Activated CD4-positive, alpha-beta T cell treated with anti-CD3 and anti-CD28 coated beads for 36 hours (primary cell): ENCODE data around the gene DNAJC4. TPM values are rescaled to one million over a fixed set of nuclear protein-coding genes. Genes with fewer than 3 reads are reported as not detected.

ENCODE experiments used
- ATAC-seq: fragments of 200-7000 bp; cut with Tn5 transposase; one replicate; pipeline ENCODE4 v1.10.0; 2021; ENCODE audit warnings: mild to moderate bottlenecking, moderate library complexity
- CTCF ChIA-PET: fragments of 350-600 bp; sonication (Branson Sonifier 250); formaldehyde crosslinking; loops from one replicate; lab custom pipeline; 2021; ENCODE audit warnings: antibody characterized with exemption; lab: Charles Lee
- POLR2A ChIA-PET: fragments of 350-600 bp; sonication (Branson Sonifier 250); formaldehyde crosslinking; loops from one replicate; lab custom pipeline; 2021; ENCODE audit warnings: antibody characterized with exemption, inconsistent platforms; lab: Charles Lee
- DNase-seq: peaks from one replicate; pipeline ENCODE4 v3.0.0-alpha.2; 2020
- H3K27ac Mint-ChIP-seq: one replicate; pipeline ENCODE4 v1.8.0; 2021; ENCODE audit warnings: mixed read lengths
- H3K27me3 Mint-ChIP-seq: one replicate; pipeline ENCODE4 v1.8.0; 2021; ENCODE audit warnings: mixed read lengths
- H3K36me3 Mint-ChIP-seq: one replicate; pipeline ENCODE4 v1.8.0; 2021; ENCODE audit warnings: low read depth, mixed read lengths
- H3K4me1 Mint-ChIP-seq: one replicate; pipeline ENCODE4 v1.8.0; 2021; ENCODE audit warnings: mixed read lengths
- H3K4me3 Mint-ChIP-seq: one replicate; pipeline ENCODE4 v1.8.0; 2021; ENCODE audit warnings: mild to moderate bottlenecking, moderate library complexity, mixed read lengths
- H3K9me3 Mint-ChIP-seq: one replicate; pipeline ENCODE4 v1.8.0; 2021; ENCODE audit warnings: low read depth, mixed read lengths
- intact Hi-C, 2 experiments: fragments of 100-400 bp; cut with DNase I in 1 of 2; cut with micrococcal nuclease in 1 of 2; formaldehyde crosslinking; loops; one replicate each; pipeline versions ENCODE4 v1.14.2 to v1.15.1; 2022 to 2024; cut with DNase I, micrococcal nuclease
- total RNA-seq, 2 experiments: library from RNA; stranded (reverse); gene quantifications; one replicate each; pipeline ENCODE4 v1.2.3, GENCODE V29; 2021

DNAJC4 gene
- total RNA-seq, 2 experiments from 2014 or later = 21.9 to 23.1 TPM

GRCh38 chr11:64265176-64266160 lies 35.1 kb downstream of the DNAJC4 start:
- ATAC-seq (no peak), DNase-seq (no peak)
- Mint-ChIP-seq H3K4me3 (no peak overlapping the region), H3K27me3 (no peaks in the 10 kb centered on the region), H3K9me3 (no peaks in the 10 kb centered on the region), H3K4me1 (peaks cover 12% of the 10 kb centered on the region), H3K36me3 (peaks cover 11% of the 10 kb centered on the region), H3K27ac (no peak overlapping the region)
- CTCF ChIA-PET = interaction anchor here (0.5 to 1.3 kb wide), 3 partner anchors 16 to 39 kb away, joined by 4 to 5 read pairs (median 4); no protein-coding TSS in a partner anchor
- POLR2A ChIA-PET = no interaction called here
- intact Hi-C loops = no loop called here

GRCh38 chr11:64266339-64266738 lies 36.0 kb downstream of the DNAJC4 start:
- Mint-ChIP-seq H3K9me3 (no peaks in the 10 kb centered on the region), H3K4me3 (no peak overlapping the region), H3K27me3 (no peaks in the 10 kb centered on the region), H3K4me1 (peaks cover 12% of the 10 kb centered on the region), H3K36me3 (peaks cover 11% of the 10 kb centered on the region), H3K27ac (no peak overlapping the region)
- ChIA-PET POLR2A (no interaction called here), CTCF (interaction anchor here (6.6 kb wide), 1 partner anchor 36 kb away, joined by 55 read pairs; the partner anchor contains the start of gene ESRRA)
- DNase-seq (no peak), ATAC-seq (no peak)
- intact Hi-C loops = no loop called here

DNA sequence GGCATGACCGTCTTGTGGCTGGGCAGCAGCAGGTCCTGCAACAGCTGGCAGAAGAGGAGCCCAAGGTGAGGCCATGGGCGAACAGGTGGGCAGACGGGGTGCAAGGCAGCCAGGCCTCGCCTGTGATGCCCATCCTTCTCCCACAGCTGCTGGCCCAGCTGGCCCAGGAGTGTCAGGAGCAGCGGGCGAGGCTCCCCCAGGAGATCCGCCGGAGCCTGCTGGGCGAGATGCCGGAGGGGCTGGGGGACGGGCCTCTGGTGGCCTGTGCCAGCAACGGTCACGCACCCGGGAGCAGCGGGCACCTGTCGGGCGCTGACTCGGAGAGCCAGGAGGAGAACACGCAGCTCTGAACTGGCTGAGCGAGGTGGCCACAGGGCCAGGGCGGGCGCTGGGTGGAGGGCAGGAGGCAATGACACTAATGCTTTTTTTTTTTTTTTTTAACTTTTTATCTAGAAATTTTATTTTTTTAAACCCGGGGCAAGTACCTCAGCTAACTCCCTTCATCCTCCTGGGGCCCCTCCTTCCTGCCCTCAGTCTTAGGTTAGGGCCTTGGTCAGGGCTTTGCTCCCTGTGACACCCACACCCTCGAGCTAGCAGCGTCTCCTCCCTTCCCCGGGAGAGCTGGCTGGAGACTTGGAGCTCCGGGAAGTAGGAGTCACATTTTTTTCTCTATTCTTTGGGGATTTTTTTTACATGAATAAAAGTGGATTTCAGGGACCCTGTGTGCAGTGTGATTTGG lies 37.0 kb downstream of the DNAJC4 start:
- DNase-seq = no peak
- POLR2A ChIA-PET = interaction anchor here (0.6 kb wide), 1 partner anchor 59 kb away, joined by 3 read pairs; no protein-coding TSS in a partner anchor
- Mint-ChIP-seq H3K4me3 (no peak overlapping the region), H3K27me3 (no peaks in the 10 kb centered on the region), H3K27ac (no peak overlapping the region), H3K36me3 (peaks cover 11% of the 10 kb centered on the region), H3K4me1 (peaks cover 18% of the 10 kb centered on the region), H3K9me3 (no peaks in the 10 kb centered on the region)
- CTCF ChIA-PET = interaction anchor here (0.6 to 6.6 kb wide), 6 partner anchors 11 to 1254 kb away, joined by 3 to 55 read pairs (median 3); partner anchors contain the start of gene ESRRA
- intact Hi-C loops = no loop called here
- ATAC-seq = no peak

DNA sequence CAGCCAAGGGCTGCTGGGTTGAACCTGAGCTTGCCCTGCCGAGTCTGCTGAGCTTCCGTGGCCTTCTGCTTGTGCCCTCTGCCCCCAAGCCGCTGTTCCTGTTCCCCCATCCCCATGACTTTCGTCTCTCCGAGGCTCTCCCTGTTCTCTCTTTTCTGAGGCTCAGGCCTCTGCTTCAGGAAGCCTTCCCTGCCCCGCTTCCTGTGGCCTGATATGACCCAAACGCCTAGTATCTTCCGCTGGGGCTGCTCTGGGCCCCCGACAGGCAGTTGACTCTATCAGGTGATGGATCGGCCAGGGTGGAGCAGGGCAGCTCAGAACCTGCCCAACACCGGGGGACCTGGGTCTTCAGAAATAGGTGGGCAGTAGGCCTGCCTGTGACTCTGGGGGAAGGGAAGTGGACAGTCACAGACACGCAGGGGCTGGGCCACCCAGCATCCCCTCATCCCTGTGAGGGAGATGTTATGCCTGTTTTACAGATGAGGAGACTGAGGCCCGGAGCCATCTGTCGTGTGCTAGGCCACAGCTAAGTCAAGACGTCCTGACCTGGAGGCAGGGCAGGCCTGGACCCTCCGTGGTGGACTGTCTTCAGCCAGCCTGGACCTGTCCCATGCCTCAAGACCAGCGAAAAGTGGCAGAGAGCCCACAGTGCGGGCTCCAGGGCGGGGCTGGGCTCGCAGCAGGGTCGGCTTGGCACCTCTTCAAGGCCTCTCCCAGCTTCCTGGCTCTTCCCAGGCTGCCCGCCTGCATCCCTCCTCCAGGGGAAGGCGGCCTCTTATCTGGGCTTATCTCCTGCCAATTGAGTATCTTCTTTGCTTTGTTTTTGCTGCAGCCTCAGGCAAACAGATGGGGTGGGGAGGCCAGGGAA lies 37.9 kb downstream of the DNAJC4 start:
- peaks cover 19% of the 10 kb centered on the region for H3K4me1 Mint-ChIP-seq
- H3K27me3 Mint-ChIP-seq = no peaks in the 10 kb centered on the region
- no peak for ATAC-seq
- DNase-seq = no peak
- H3K36me3 Mint-ChIP-seq = peaks cover 10% of the 10 kb centered on the region
- H3K4me3 Mint-ChIP-seq = peak overlapping the region; percentile 98
- H3K27ac Mint-ChIP-seq = peak overlapping the region; percentile 96
- intact Hi-C loops = no loop called here
- H3K9me3 Mint-ChIP-seq = no peaks in the 10 kb centered on the region
- ChIA-PET CTCF (interaction anchor here (0.6 to 6.6 kb wide), 11 partner anchors 12 to 620 kb away, joined by 3 to 55 read pairs (median 3); partner anchors contain the start of genes ESRRA, NUDT22, PRDX5 and TRPT1), POLR2A (interaction anchor here (0.6 to 1.1 kb wide), 2 partner anchors 49 to 62 kb away, joined by 5 to 6 read pairs; partner anchors contain the start of genes FERMT3, PRDX5 and TRMT112)

GRCh38 chr11:64268893-64269539 lies 38.7 kb downstream of the DNAJC4 start:
- intact Hi-C loops = loop anchor here (1.0 kb wide), 4 partner anchors 18 to 71 kb away; partner anchors contain the start of genes NUDT22 (in 2 of the 2), PLCB3 (in 2 of the 2), TRPT1 (in 2 of the 2) and CCDC88B (in 1 of the 2)
- peak overlapping the region; percentile 96 for H3K27ac Mint-ChIP-seq
- ChIA-PET CTCF (interaction anchor here (0.7 to 6.6 kb wide), 8 partner anchors 15 to 49 kb away, joined by 3 to 55 read pairs (median 6); partner anchors contain the start of genes ESRRA, NUDT22, PRDX5 and TRPT1), POLR2A (interaction anchor here (0.6 to 1.5 kb wide), 5 partner anchors 15 to 63 kb away, joined by 3 to 6 read pairs (median 5); partner anchors contain the start of genes BAD, FERMT3, FKBP2 and PRDX5)
- peaks cover 10% of the 10 kb centered on the region for H3K36me3 Mint-ChIP-seq
- ATAC-seq (peak; percentile 9), DNase-seq (peak; percentile 71)
- H3K27me3 Mint-ChIP-seq = no peaks in the 10 kb centered on the region
- peaks cover 19% of the 10 kb centered on the region for H3K4me1 Mint-ChIP-seq
- H3K4me3 Mint-ChIP-seq = peak overlapping the region; percentile 98
- H3K9me3 Mint-ChIP-seq = no peaks in the 10 kb centered on the region

DNA sequence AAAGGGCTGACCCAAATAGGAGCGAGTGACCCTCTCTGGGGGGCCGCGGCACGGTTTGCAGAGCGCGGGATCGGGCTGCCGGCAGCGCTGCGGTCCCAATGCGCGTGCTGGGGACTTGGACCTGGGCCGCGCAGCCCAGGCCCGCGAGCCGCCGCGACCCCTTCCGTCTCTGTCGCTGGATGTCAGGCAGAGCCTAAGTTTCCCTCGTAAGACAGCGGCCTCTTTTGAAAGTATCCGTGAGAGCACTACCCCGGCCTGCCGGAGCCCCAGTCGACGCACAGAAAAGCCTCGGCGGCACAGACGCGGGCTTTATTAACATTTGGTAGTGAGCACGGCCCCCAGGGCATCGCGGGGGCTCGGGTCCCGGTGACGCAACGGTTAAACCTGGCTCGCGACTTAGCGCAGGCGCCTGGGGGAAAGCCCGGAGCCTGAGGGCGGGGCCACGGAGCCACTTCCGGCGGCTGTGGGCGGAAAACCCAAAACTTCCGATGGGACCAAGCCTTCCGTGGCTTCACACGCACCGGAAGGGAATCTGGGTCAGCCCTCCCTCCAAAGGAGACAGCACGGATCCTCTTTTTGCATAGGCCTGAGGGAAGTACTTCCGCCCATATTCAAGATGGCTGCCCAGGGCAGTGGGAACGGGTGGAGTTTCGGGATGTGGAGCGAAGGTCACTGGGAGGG lies 39.3 kb downstream of the DNAJC4 start:
- Mint-ChIP-seq H3K27me3 (no peaks in the 10 kb centered on the region), H3K36me3 (peaks cover 10% of the 10 kb centered on the region), H3K4me1 (peaks cover 19% of the 10 kb centered on the region), H3K4me3 (peak overlapping the region; percentile 98), H3K9me3 (no peaks in the 10 kb centered on the region), H3K27ac (peak overlapping the region; percentile 95)
- ChIA-PET POLR2A (interaction anchor here (0.7 to 2.7 kb wide), 7 partner anchors 15 to 48 kb away, joined by 3 to 18 read pairs (median 3); partner anchors contain the start of genes BAD, FKBP2, PRDX5 and TRMT112), CTCF (interaction anchor here (0.6 to 6.6 kb wide), 8 partner anchors 15 to 65 kb away, joined by 3 to 55 read pairs (median 6); partner anchors contain the start of genes BAD and ESRRA)
- intact Hi-C loops = loop anchor here (1.0 kb wide), 13 partner anchors 16 to 295 kb away; partner anchors contain the start of genes ESRRA (in 2 of the 2), GPR137 (in 2 of the 2), NUDT22 (in 2 of the 2) and PLCB3 (in 2 of the 2)
- DNase-seq (peak; percentile 98), ATAC-seq (peak; percentile 82)

GRCh38 chr11:64275031-64275800 lies 44.9 kb downstream of the DNAJC4 start:
- no peaks in the 10 kb centered on the region for H3K9me3 Mint-ChIP-seq
- H3K27me3 Mint-ChIP-seq = no peaks in the 10 kb centered on the region
- DNase-seq (no peak), ATAC-seq (no peak)
- H3K4me1 Mint-ChIP-seq = peaks cover 6% of the 10 kb centered on the region
- H3K4me3 Mint-ChIP-seq = no peak overlapping the region
- CTCF ChIA-PET = interaction anchor here (0.6 kb wide), 2 partner anchors 109 to 721 kb away, joined by 3 read pairs; partner anchors contain the start of gene MACROD1
- POLR2A ChIA-PET = interaction anchor here (0.6 kb wide), 1 partner anchor 26 kb away, joined by 4 read pairs; no protein-coding TSS in a partner anchor
- intact Hi-C loops = no loop called here
- H3K36me3 Mint-ChIP-seq = peaks cover 1% of the 10 kb centered on the region
- no peak overlapping the region for H3K27ac Mint-ChIP-seq

DNA sequence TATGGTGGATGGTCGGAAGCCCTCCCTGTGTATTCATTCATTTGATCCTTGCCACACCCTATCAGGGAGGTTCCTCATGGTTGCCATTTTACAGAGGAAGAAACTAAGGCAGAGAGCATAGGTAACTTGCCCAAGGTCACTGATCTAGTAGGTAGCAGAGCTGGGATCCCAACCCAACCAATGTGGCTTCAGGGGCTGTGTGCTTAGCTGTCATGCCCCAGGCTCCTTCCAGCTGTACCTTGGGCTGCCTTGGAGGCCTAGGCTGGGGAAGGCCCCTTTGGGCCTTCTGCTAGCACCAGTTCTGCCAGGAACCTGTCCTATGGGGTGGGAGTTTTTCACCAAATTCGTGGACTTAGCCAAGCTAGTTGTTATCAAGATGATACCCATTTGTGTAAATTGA lies 45.5 kb downstream of the DNAJC4 start:
- no peak for ATAC-seq
- CTCF ChIA-PET = interaction anchor here (0.6 to 0.8 kb wide), 2 partner anchors 29 to 110 kb away, joined by 3 read pairs; partner anchors contain the start of gene MACROD1
- no peaks in the 10 kb centered on the region for H3K27me3 Mint-ChIP-seq
- no peak overlapping the region for H3K4me3 Mint-ChIP-seq
- H3K36me3 Mint-ChIP-seq = no peaks in the 10 kb centered on the region
- peaks cover 6% of the 10 kb centered on the region for H3K4me1 Mint-ChIP-seq
- intact Hi-C loops = no loop called here
- H3K9me3 Mint-ChIP-seq = no peaks in the 10 kb centered on the region
- no peak for DNase-seq
- H3K27ac Mint-ChIP-seq = no peak overlapping the region
- POLR2A ChIA-PET = interaction anchor here (0.6 kb wide), 1 partner anchor 26 kb away, joined by 4 read pairs; no protein-coding TSS in a partner anchor
